ENCODE data around the gene SPINT4. TPM values are rescaled to one million over a fixed set of nuclear protein-coding genes. Genes with fewer than 3 reads are reported as not detected.

The SPINT4 gene
- not detected in 2 replicates for total RNA-seq (2014; rRNA removed)
- Bru-seq, nascent RNA = not detected
- not detected for BruChase-seq, experiment 1, labeled RNA remaining after a 6-hour chase
- BruChase-seq, experiment 2, labeled RNA remaining after a 2-hour chase = not detected
- long read RNA-seq, partial matches to known transcripts = 0 of 2 reads
- long read RNA-seq, other reads (novel, unspliced or antisense) = 2 of 2 reads

DNA sequence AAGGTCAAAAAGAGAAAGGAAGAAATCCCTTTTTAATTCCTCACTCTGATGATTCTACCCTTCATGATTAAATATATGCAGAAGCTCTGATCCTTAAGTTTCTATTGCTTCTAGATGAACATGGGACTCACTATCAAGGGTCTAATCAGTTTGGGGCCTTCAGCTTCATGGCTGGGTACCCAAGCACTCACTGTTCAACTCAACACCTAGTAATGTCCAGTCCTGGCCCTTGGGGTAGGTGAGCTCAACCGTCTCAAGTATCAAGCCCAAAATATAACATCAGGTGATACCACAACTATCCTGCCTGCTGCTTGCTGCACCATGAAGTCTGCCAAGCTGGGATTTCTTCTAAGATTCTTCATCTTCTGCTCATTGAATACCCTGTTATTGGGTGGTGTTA is at the start of gene SPINT4:
SPINT4 (plus strand) TSS at position 301 of the 400 bp plus-strand sequence; CDS start at position 322, 21 bp downstream.
- ATAC-seq = no peak
- no peaks in the 10 kb centered on the region for H4K20me1 ChIP-seq (ENCODE audit: low read length)
- intact Hi-C loops (cut with micrococcal nuclease) = no loop called here

DNA sequence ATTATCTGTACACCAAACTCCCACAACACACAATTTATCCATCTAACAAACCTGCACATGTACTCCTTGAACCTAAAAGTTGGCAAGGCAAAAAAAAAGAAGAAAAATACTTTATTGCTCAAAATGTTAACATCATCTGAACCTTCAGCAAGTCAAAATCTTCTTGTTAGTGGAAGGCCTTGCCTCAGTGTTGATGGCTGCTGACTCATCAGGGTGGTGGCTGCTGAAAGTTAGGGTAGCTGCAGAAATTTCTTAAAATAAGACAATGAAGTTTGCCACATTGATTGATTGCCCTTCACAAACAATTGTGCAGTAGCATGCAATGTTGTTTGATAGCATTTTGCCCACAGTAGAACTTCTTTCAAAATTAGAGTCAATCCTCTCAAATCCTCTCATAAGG is 49.4 kb upstream of the SPINT4 start:
- no peaks in the 10 kb centered on the region for H3K4me1 ChIP-seq (ENCODE audit: insufficient read depth, low read length)
- peaks cover 3% of the 10 kb centered on the region; the same call in 1 of the 2 replicates for H3K27me3 ChIP-seq (ENCODE audit: low read length)
- H3K9ac ChIP-seq (ENCODE audit: low read length) = no peak overlapping the region
- H3K79me2 ChIP-seq (ENCODE audit: low read length) = no peaks in the 10 kb centered on the region
- H3K9me2 ChIP-seq (replicated peaks; ENCODE audit: low read length) = no peaks in the 10 kb centered on the region
- H4K20me1 ChIP-seq (ENCODE audit: low read length) = no peaks in the 10 kb centered on the region
- ChIA-PET CTCF (no interaction called here), POLR2A (ENCODE audit: unreplicated experiment) (no interaction called here)
- DNase-seq = no peak
- no peaks in the 10 kb centered on the region for H3K9me3 ChIP-seq (ENCODE audit: low read length)
- H3K36me3 ChIP-seq (ENCODE audit: low read depth, low read length) = no peaks in the 10 kb centered on the region
- no peaks in the 10 kb centered on the region for H3F3A ChIP-seq (ENCODE audit: low read length, unreplicated experiment)
- intact Hi-C loops (cut with micrococcal nuclease) = no loop called here
- H3K4me3 ChIP-seq (ENCODE audit: low read length) = no peak overlapping the region
- no peak overlapping the region for H2AFZ ChIP-seq (ENCODE audit: low read length)
- no peak overlapping the region for H3K27ac ChIP-seq (ENCODE audit: low read length)
- H3K4me2 ChIP-seq (ENCODE audit: low read length) = no peak overlapping the region
- no peak for TF ChIP-seq EZH2phosphoT487 (IDR thresholded peaks at IDR 0.05; ENCODE audit: borderline replicate concordance, low read length)
- TF ChIP-seq EZH2 (IDR thresholded peaks at IDR 0.05; ENCODE audit: low read length, unreplicated experiment) = no peak
- no peak for ATAC-seq
- no TSS peak for BruUV-seq (replicated peaks)

More for the DNA sequence above, at the start of gene SPINT4:
- no peaks in the 10 kb centered on the region for H3K9me3 ChIP-seq (ENCODE audit: low read length)
- peaks cover 41% of the 10 kb centered on the region for H3K27me3 ChIP-seq (ENCODE audit: low read length)
- ChIA-PET CTCF (no interaction called here), POLR2A (ENCODE audit: unreplicated experiment) (no interaction called here)
- no peak for TF ChIP-seq EZH2 (IDR thresholded peaks at IDR 0.05; ENCODE audit: low read length, unreplicated experiment)
- TF ChIP-seq, protein P1, sequence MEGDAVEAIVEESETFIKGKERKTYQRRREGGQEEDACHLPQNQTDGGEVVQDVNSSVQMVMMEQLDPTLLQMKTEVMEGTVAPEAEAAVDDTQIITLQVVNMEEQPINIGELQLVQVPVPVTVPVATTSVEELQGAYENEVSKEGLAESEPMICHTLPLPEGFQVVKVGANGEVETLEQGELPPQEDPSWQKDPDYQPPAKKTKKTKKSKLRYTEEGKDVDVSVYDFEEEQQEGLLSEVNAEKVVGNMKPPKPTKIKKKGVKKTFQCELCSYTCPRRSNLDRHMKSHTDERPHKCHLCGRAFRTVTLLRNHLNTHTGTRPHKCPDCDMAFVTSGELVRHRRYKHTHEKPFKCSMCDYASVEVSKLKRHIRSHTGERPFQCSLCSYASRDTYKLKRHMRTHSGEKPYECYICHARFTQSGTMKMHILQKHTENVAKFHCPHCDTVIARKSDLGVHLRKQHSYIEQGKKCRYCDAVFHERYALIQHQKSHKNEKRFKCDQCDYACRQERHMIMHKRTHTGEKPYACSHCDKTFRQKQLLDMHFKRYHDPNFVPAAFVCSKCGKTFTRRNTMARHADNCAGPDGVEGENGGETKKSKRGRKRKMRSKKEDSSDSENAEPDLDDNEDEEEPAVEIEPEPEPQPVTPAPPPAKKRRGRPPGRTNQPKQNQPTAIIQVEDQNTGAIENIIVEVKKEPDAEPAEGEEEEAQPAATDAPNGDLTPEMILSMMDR (conservative IDR thresholded peaks at IDR 0.05; ENCODE audit: low read depth, low read length) = no peak
- no peak for TF ChIP-seq EZH2phosphoT487 (IDR thresholded peaks at IDR 0.05; ENCODE audit: borderline replicate concordance, low read length)
- no peak within 1 kb of the TSS for H3K27ac ChIP-seq (ENCODE audit: low read length)
- H3F3A ChIP-seq (ENCODE audit: low read length, unreplicated experiment) = no peaks in the 10 kb centered on the region
- H3K36me3 ChIP-seq (ENCODE audit: low read depth, low read length) = no peaks in the 10 kb centered on the region
- BruUV-seq (replicated peaks) = no TSS peak
- H3K4me2 ChIP-seq (ENCODE audit: low read length) = no peak within 1 kb of the TSS
- H3K4me1 ChIP-seq (ENCODE audit: insufficient read depth, low read length) = no peaks in the 10 kb centered on the region
- H3K9ac ChIP-seq (ENCODE audit: low read length) = no peak within 1 kb of the TSS
- H3K9me2 ChIP-seq (replicated peaks; ENCODE audit: low read length) = no peaks in the 10 kb centered on the region
- H3K79me2 ChIP-seq (ENCODE audit: low read length) = no peaks in the 10 kb centered on the region
- no peak within 1 kb of the TSS for H2AFZ ChIP-seq (ENCODE audit: low read length)
- no peak within 1 kb of the TSS for H3K4me3 ChIP-seq (ENCODE audit: low read length)
- DNase-seq = no peak

DNA sequence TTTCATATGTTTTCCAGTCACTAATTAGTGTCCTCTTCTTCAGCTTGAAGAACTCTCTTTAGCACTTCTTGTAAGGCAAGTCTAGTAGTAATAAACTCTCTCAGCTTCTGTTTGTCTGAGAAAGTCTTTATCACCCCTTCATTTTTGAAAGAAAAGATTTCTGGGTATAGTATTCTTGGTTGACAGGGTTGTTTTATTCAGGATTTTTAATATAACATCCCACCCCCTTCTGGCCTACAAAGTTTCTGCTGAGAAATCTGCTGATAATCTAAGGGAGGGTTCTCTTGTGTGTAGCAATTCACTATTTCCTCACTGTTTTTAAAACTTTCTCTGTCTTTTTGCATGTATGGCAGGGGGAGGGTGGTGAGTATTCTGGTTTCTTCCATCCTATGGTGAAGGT is 42.5 kb upstream of the SPINT4 start:
- ATAC-seq (no peak), DNase-seq (no peak)
- Histone ChIP-seq H3K9me2 (replicated peaks; ENCODE audit: low read length) (no peaks in the 10 kb centered on the region), H3K27me3 (ENCODE audit: low read length) (no peaks in the 10 kb centered on the region), H3K4me2 (ENCODE audit: low read length) (no peak overlapping the region), H3K9me3 (ENCODE audit: low read length) (peaks cover 7% of the 10 kb centered on the region), H3K27ac (ENCODE audit: low read length) (no peak overlapping the region), H3K36me3 (ENCODE audit: low read depth, low read length) (no peaks in the 10 kb centered on the region), H2AFZ (ENCODE audit: low read length) (no peak overlapping the region), H3F3A (ENCODE audit: low read length, unreplicated experiment) (no peaks in the 10 kb centered on the region), H3K79me2 (ENCODE audit: low read length) (no peaks in the 10 kb centered on the region), H3K4me1 (ENCODE audit: insufficient read depth, low read length) (no peaks in the 10 kb centered on the region), H3K9ac (ENCODE audit: low read length) (no peak overlapping the region), H4K20me1 (ENCODE audit: low read length) (no peaks in the 10 kb centered on the region), H3K4me3 (ENCODE audit: low read length) (no peak overlapping the region)
- no TSS peak for BruUV-seq (replicated peaks)
- CTCF ChIA-PET = no interaction called here
- intact Hi-C loops (cut with micrococcal nuclease) = no loop called here
- TF ChIP-seq EZH2phosphoT487 (IDR thresholded peaks at IDR 0.05; ENCODE audit: borderline replicate concordance, low read length) = no peak
- POLR2A ChIA-PET (ENCODE audit: unreplicated experiment) = no interaction called here

Data from PC-3 (cell line).